GM19468 (cell line): ENCODE measurements around the gene CTDP1.

ENCODE experiments used
- ATAC-seq: cut with Tn5 transposase; IDR thresholded peaks from one replicate; pipeline ENCODE4 v1.9.1; 2021; ENCODE audit warnings: mild to moderate bottlenecking, moderate library complexity, moderate number of reproducible peaks; ENCODE audit not compliant: unreplicated experiment; ENCODE audit errors: extremely low read depth

Gene CTDP1

DNA sequence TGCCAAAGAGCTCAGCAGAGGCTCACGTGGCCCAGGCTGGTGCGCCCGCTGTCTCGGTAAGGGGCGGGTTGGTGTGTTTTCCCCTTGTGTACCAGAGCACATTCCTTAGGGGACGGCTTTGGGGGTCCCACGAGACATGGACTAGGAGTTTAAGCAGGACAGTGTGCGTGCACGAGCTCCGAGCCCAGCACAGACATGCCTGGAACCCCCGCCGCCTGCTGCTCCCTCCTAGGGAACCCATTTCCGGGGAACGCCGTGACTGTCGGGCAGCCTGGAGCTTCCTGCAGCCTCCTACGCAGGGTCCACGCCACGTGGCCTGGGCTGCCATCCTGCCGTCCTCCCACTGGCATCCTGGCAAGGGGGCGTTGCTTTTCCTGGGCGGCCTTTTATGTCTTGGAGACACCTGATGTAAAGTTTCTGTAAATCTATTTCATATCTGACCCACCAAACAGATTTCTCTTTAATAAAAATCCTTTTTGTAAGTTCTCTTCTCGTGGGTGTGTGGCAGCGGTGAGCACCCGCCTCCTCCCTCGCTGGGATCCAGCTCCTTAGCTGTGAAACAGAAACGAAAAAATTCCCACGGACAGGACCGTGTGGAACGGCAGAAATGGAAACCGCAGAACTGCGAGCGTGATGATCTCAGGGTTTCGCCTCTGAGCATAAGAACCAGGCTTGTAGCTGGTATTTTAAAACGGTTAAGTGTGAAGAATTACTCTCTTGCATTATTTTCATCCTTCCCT lies 74.6 kb downstream of the CTDP1 start:
- no peak for ATAC-seq

DNA sequence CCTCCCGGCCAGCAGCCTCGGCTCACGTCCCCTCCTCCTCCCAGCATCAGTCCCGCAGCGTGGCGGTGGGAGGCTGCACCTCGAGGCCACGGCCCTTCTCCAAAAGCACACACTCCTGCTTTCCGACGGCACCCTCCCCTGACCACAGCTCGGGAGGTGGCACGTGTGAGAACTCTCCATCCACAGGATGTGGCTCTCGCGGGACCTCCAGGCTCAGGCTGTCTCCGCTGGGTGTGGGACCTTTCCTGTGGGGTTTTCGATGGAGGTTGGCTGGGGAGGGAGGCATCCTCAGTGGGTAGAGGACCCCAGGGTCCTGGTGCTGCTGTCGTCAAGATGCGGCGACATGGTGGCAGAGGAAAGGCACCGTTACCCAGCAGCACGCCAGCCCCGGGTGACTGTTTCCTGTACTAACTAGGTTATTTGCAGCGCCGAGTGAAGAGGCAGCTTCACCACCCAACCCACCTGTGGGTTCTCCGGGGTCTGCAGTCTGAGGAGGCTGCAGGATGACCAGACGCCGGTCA lies 75.3 kb downstream of the CTDP1 start:
- no peak for ATAC-seq

DNA sequence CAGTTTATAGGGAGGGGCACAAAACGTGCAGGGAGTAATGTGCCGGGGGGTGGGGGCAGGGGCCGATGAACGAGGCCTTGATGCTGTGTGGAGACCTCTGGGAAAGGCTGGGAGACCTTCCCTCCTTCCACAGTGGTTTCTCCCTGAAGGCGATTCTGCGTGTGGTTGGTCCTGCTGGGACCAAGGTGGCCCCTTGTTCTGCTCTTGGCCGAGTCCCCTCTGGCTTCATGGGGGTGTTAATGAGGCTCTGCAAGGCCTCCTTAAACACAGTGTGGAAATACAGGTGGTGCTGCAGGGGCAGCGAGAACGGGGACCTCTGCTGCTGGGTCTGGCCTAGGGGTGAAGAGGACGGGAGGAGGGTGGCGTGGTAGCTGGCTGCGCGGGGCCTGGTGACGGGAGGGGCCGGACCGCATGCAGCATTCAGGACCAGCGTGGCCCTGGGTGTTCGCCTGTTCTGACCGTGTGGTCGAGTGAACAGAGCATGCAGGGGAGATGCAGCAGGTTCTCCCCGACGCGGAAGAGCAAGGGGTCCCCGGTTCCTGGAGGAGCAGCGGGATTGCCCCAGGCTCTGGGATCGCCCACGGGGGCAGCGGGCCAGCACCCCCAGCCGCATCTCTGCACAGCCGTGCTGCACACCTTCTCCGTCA lies 76.0 kb downstream of the CTDP1 start:
- no peak for ATAC-seq

DNA sequence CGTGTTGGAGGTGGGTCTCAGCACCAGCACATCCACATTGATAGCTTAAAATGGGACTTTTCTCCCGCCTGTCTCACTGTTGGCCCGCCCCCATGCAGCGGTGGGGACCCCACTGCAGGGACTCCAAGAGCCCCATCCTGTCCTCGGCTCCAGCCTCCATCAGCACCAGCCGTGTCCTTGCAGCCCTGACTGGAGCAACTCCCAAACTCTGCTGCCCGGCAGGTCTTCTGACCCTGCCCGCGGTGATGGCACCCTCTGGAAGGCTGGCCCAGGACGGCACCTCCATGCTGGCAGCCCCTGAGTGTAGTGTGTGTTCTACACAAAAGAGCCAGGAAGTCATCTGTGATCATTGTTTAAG lies 76.5 kb downstream of the CTDP1 start:
- ATAC-seq = no peak

DNA sequence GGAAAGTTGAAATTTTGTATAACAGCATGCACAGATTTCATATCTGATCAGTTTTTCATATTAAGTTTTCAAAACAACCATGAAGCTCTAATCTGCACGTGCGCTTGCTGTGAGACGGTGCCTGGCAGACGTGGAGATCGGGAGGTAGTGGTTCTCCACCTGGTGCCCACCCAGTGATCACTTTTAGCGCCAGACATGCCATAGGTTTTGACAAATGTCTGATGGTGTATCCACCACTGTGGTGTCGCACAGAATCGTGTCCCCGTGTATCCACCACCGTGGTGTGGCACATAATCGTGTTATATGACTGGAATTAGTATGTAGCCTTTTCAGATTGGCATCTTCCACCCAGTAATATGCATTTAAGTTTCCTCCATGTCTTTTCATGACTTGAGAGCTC lies 77.2 kb downstream of the CTDP1 start:
- ATAC-seq = no peak

DNA sequence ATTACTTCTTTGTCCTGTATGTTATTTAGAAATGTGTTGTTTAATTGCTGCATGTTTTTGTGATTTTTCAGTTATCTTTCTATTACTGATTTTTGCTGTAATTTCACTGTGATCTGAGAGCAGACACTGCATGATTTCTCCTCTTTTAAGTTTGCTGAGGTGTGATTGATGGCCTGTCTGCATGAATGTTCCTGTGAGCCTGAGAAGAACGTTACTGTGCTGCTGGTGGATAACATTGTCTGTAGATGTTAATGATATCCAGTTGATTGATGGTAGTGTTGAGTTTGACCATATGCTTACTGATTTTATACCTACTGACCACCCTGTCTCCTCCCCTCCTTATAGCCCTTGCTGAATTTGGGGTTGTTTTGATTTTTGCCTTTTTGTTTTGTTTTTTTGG lies 80.7 kb downstream of the CTDP1 start:
- ATAC-seq = no peak

DNA sequence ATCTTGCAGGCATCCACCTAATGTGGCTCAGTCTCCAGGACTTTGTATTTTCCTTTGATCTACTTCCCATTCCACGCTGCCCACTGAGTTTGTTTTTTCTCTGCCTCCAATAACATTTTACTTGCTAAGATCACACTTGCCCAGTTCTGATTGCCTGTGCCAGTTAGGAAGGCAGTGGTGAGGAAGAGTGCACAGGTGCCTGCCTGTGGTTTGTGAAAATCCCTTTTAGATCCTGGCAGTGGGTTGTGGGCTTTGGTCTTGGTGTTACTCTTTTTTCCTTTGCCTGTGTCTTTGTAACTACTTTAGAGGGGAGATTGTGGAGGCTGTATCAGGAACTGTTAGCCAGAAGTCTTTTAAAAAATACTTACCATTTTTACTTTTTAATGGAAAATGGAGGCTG lies 81.3 kb downstream of the CTDP1 start:
- ATAC-seq = no peak

DNA sequence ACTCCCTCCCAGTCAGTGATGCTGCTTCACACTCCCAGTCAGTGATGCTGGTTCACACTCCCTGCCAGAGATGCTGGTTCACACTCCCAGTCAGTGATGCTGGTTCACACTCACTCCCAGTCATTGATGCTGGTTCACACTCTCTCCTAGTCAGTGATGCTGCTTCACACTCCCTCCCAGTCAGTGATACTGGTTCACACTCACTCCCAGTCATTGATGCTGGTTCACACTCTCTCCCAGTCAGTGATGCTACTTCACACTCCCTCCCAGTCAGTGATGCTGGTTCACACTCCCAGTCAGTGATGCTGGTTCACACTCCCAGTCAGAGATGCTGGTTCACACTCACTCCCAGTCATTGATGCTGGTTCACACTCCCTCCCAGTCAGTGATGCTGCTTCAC lies 83.8 kb downstream of the CTDP1 start:
- ATAC-seq = no peak

DNA sequence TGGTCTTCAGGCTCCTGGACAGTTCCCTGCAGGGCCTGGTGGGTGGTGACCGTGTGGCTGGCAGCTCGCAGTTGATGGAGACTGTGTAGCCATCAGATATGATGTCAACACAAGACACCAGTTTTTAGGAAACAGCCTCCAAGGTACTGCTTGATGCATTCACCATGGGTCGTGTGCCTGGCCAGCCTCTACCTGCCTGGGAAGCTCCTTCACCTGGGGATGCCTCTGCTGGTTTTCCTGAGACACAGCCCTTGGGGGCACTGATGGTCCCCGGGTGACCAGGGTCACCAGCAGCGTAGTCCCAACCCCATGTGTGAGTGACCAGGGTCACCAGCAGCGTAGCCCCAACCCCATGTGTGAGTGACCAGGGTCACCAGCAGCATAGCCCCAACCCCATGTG lies 84.5 kb downstream of the CTDP1 start:
- ATAC-seq = no peak

DNA sequence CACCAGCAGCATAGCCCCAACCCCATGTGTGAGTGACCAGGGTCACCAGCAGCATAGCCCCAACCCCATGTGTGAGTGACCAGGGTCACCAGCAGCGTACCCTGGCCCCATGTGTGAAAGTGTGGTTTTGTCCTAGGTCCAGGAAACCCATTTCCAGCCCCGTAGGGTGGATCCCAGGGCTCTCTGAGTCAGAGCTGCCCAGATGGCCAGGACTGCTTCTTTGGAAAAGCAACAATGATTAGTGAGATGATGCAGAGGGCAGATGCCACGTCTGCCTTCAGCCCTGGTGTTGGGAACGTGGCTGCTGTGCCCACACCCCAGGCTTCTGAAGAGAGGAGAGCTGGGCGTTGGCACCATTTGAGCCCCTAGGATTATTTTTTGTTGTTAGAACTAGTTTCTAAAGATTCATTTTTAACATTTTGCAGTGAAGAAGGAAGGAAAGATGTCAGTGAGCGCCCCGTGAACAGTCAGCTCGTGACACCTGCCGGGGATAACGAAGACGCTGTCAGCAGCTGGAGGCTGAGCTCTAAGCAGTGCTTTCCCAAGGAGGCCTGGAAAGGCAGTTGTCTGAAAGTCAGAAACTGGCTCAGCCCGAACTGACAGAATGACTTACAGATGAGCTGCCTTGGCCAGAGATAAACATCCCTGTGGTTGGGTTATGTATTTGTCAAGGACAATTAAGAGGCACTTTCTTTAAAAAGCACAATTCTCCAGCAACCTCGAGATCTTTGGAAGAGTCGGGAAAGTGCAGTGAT lies 86.1 kb downstream of the CTDP1 start:
- ATAC-seq = no peak

DNA sequence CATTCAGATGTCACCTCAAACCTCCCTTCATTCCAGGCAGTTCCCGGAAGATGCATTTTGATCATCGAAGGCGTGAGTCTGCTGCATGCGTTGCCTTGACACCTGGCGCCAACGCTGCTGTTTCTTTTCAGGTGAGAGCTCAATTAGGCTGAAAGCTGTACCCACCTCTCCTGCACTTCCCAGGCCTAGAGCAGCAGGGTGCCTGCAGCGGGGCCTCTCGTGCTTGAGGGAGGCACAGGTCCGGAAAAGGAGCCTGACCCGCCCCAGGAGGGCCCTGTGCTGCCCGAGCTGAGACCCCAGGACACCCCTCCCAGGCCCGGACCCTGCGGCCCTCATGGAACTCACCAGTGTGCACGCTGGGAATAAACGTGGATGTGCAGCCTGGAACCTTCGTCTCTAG lies 86.7 kb downstream of the CTDP1 start:
- no peak for ATAC-seq

DNA sequence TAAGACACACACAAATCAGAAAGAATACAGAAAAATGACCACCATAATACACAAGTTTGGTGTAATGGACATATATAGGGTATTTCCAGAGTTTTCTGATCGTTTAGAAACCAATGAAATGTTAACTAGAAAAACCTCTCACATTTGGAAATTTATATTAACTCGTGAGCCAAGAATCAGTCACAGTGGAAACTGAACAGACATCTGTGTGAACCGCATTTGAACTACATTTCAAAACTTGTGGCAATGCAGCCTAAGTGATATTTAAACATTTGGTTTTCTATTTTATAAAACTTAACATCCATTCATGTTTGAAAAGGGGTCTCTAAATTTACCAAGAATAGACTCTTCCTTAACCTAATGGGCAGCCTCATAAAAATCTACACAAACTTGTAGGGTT lies 89.1 kb downstream of the CTDP1 start:
- ATAC-seq = no peak

DNA sequence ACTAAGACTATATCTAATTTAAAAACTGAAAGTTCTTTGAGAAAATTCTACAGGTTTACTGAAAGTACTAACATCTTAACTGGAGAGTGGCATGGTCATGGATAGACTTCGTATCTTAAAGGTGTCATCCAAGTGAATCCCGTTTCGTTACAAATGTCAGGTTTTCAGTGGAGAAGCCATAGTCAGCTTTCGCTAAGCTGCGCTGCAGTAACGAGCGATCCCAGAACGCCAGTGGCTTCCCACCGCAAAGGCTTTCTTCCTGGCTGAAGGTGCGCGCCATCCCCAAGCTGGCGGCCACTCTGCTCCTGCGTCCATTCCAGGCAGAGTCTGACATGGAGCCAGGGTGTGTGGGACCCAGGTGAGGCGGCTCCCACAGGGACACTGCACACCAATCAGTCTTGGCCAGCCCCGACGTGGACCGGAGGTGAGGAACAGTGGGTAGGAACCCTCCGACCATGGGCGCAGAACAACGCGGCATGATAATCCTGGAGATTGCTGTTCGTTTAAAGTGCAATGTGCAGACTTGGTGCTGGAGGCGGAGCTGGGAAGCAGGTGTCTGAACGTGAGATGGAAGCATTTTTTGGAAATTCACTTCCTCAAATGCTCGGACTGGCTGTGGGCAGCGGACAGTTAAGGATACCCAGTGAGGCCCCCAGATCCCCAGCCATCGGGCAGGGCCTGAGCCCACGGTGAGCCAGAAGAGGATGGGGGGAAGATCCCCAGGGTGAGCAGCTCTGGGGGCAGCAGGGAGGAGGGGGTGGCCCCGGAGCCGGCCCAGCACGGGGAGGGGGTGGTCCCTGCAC lies 90.3 kb downstream of the CTDP1 start:
- ATAC-seq = no peak

DNA sequence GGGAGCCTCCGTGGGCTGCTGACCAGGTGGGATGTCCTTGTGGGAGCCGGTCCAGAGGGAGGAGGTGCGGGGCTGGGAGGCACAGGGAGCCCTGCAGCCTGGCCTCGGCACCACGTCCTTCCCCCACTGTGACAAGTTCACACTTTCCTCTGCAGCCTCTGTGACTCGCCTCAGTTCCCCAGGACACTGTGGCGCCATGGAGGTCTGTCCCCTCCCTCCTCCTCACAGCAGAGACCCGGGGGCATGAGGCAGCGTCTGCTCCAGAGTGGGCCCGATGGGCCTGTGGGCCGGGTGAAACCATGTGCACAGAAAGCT lies 90.9 kb downstream of the CTDP1 start:
- ATAC-seq = no peak

DNA sequence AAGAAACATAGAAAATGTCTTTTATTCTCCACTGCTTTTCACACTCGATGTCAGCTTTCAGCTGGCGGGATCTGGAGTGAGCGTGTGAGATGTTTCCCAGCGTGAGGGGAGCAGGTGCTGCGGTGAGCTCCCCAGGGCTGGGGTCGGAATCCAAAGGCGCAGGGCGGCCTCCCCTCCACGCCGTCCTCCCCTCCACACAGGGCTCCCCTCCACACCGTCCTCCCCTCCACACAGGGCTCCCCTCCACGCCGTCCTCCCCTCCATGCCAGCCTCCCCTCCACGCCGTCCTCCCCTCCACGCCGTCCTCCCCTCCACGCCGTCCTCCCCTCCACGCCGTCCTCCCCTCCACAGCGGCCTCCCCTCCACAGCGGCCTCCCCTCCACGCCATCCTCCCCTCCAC lies 91.2 kb downstream of the CTDP1 start:
- ATAC-seq = no peak

DNA sequence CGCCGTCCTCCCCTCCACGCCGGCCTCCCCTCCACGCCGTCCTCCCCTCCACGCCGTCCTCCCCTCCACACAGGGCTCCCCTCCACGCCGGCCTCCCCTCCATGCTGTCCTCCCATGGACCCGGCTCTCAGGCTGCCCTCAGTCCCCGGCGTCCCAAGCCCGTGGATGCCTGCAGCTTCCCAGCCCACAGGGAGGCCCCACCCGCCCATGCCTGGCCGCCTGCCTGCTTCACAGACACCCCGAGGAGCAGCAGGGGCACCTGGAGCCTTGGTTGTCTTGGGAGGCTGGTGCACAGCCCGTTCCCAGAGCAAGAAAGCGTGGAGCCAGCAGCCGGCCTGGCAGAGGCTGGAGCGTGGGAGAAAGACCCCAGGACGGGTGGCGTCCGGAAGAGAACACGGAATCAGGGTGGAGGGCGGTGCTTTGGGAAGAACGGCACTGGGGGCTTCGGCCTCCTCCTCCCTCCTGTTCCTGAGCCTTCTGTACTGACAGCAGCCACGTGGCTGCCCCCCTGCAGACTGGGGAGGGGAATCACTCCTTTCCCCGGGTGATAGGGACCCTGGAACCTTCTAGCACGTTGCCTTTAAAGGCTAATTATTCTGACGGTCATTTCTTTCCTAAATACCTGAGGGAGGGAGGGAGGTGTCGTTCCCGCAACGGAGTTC lies 92.0 kb downstream of the CTDP1 start:
- no peak for ATAC-seq

DNA sequence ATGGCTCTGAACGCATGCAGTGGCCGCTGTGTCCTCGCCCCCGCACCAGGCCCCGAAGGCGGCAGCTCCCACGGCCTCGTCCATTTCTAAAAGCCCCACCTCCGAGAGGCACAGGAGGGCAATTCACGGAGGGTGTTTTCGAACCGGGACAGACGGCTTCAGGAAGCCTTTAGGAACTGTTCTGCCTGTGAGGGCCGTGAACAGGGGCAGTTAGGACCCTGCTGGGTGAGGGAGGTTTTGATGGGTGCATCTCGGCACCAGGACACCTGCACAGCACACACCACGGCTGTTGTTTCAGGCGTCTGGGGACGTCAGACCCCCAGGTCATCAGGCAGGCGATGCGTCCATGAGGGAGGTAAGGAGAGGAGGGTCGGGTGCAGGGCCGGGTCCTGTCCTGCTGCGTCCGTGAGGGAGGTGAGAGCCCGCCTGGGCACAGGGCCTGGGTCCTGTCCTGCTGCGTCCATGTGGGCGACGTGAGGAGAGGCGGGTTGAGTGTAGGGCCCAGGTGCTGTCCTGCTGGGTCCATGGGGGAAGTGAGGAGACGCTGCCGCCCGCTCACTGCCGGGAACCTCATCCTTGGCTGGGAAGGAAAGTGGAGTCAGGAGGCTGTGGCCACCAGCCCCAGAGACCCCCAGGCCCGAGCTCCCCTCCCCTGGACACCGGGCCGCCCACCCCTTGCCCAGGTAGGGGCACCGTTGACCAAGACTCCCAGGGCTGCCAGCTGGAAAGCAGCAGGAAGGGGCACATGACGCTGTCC lies 92.7 kb downstream of the CTDP1 start:
- ATAC-seq = no peak

DNA sequence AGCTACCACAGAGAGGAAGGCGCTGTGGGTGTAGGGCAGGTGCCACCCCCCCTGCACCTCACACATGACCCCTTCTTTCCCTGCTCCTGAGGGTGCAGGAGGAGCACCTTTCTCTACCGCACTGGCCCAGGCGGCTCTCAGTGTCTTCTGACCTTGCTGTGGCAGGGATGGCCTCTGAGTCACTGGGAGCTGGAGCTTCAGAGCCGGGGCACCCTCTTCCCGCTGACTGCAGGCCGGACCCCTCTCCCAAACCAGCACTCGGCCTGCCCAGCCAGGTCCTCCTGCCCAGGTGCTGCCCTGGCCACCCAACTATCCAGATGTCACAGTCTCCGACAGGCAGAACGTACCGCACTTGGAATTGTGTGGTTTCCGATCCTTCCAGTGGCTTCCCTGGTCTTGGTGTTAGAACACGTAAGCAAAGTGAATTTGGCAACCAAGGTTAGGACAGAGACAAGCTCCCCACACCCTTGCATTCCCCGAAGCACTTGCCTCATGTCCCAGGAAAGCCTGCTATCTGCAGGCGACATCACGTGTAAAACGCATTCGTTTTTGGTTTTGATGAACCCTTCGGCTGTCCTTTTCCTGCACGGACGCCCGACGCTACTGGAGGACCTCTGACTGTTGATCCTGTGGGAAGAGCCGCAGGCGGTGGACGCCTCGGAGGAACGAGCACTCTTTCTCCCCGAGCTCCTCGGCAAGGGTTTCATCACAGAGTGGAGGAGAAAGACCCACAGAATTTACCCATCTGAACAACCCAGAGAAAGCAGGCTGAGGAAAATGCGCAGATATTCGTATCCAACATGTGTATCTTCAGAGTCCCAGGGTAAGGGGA lies 93.5 kb downstream of the CTDP1 start:
- no peak for ATAC-seq

DNA sequence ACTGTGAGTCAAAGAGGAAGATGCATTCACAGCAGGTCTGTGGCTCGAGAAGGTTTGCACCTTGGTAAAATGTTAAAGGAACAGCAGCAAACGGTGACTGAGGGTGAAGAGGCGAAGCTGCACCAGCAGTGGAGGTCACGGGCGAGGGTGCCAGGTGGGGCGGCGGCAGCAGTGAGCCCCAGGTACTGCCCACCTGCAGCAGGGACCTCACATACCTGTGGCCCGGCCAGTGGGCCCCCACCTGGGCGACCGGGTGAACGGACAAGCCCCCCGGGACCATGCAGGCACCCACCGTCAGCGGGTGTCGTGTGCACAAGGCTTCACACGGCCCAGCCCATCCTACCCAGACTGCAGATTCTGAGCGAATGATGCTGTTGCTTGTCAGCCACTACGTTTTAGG lies 94.5 kb downstream of the CTDP1 start:
- no peak for ATAC-seq
